Fibroblast of lung (primary cell): Measurements from ENCODE around the gene UAP1L1. TPM values are rescaled to one million over a fixed set of nuclear protein-coding genes. Genes with fewer than 3 reads are reported as not detected.

Source experiments
- DNase-seq, 2 donors: peaks; one replicate each; pipeline versions ENCODE4 v3.0.0 to v3.0.0-alpha.2; 2010; ENCODE audit warnings: low read depth in 2 of 2
- H2AFZ ChIP-seq: 2 replicates; pipeline ENCODE4 v1.5.1; 2012; ENCODE audit warnings: low read length, control low read depth, inconsistent platforms
- H3K27ac ChIP-seq: 2 replicates; pipeline ENCODE4 v1.5.1; 2011; ENCODE audit warnings: low read length, control low read depth; ENCODE audit not compliant: insufficient read depth
- H3K27me3 ChIP-seq: 2 replicates; pipeline ENCODE4 v1.5.1; 2011; ENCODE audit warnings: mild to moderate bottlenecking, low read length; ENCODE audit not compliant: control insufficient read depth, insufficient read depth
- H3K36me3 ChIP-seq: 2 replicates; pipeline ENCODE4 v1.5.1; 2011; ENCODE audit warnings: low read length; ENCODE audit not compliant: control insufficient read depth, insufficient read depth
- H3K4me1 ChIP-seq: 2 replicates; pipeline ENCODE4 v1.5.1; 2011; ENCODE audit warnings: low read length; ENCODE audit not compliant: control insufficient read depth, insufficient read depth; ENCODE audit errors: extremely low read depth
- H3K4me2 ChIP-seq: 2 replicates; pipeline ENCODE4 v1.5.1; 2011; ENCODE audit warnings: low read length, control low read depth; ENCODE audit not compliant: insufficient read depth; ENCODE audit errors: extremely low read depth
- H3K4me3 ChIP-seq, 4 experiments: fragments of 200-600 bp in 1 of 4; sonication (generic) in 1 of 4; replicated peaks in 1 of 4; 2 replicates each; pipeline ENCODE4 v1.5.1; 2011 to 2016; ENCODE audit warnings: low read length in 4 of 4, low read depth in 3 of 4, mild to moderate bottlenecking in 3 of 4, control low read depth in 2 of 4, inconsistent platforms in 1 of 4, mixed read lengths in 1 of 4; ENCODE audit not compliant: insufficient read depth in 1 of 4; ENCODE audit errors: control extremely low read depth in 1 of 4
- H3K79me2 ChIP-seq: 2 replicates; pipeline ENCODE4 v1.5.1; 2012; ENCODE audit warnings: mild to moderate bottlenecking, low read length, inconsistent platforms; ENCODE audit not compliant: control insufficient read depth, insufficient read depth
- H3K9ac ChIP-seq: 2 replicates; pipeline ENCODE4 v1.5.1; 2011; ENCODE audit warnings: mild to moderate bottlenecking, low read length, control low read depth; ENCODE audit not compliant: insufficient read depth
- H3K9me3 ChIP-seq: 2 replicates; pipeline ENCODE4 v1.5.1; 2012; ENCODE audit warnings: low read depth, low read length; ENCODE audit not compliant: control insufficient read depth, insufficient read depth
- H4K20me1 ChIP-seq: 2 replicates; pipeline ENCODE4 v1.5.1; 2011; ENCODE audit warnings: low read length; ENCODE audit not compliant: control insufficient read depth, insufficient read depth; ENCODE audit errors: extremely low read depth
- EZH2 ChIP-seq: IDR thresholded peaks from 2 replicates; pipeline ENCODE4 v1.5.1; 2012; ENCODE audit warnings: low read length, control low read depth, mild to moderate bottlenecking; ENCODE audit errors: missing control alignments
- polyA plus RNA-seq, 2 donors: library from polyadenylated mRNA; depleted of rRNA in 1 of 2; stranded (reverse) in 1 of 2; unstranded in 1 of 2; fragments of >200 nt; gene quantifications; 2 replicates each; pipeline ENCODE4 v1.2.1, GENCODE V29; 2011 to 2012; ENCODE audit warnings: missing spikeins in 1 of 2
- total RNA-seq: library from RNA; depleted of rRNA; stranded (reverse); fragments of >200 nt; gene quantifications from 2 replicates; pipeline ENCODE4 v1.2.1, GENCODE V29; 2014
- TF ChIP-seq, protein P1 (sequence below), 2 donors: IDR thresholded peaks in 1 of 2; conservative IDR thresholded peaks in 1 of 2; 1 replicate in 1 of 2; 2 replicates in 1 of 2; pipeline ENCODE4 v1.5.1; 2011 to 2012; ENCODE audit warnings: low read length in 2 of 2, control low read depth in 1 of 2, inconsistent platforms in 1 of 2, low read depth in 1 of 2, mild to moderate bottlenecking in 1 of 2

UAP1L1 gene
- total and polyA plus RNA-seq, 2 donors (not counting 1 experiment from before 2014, with no cell fraction given) = 16.4 to 21.1 TPM

DNA sequence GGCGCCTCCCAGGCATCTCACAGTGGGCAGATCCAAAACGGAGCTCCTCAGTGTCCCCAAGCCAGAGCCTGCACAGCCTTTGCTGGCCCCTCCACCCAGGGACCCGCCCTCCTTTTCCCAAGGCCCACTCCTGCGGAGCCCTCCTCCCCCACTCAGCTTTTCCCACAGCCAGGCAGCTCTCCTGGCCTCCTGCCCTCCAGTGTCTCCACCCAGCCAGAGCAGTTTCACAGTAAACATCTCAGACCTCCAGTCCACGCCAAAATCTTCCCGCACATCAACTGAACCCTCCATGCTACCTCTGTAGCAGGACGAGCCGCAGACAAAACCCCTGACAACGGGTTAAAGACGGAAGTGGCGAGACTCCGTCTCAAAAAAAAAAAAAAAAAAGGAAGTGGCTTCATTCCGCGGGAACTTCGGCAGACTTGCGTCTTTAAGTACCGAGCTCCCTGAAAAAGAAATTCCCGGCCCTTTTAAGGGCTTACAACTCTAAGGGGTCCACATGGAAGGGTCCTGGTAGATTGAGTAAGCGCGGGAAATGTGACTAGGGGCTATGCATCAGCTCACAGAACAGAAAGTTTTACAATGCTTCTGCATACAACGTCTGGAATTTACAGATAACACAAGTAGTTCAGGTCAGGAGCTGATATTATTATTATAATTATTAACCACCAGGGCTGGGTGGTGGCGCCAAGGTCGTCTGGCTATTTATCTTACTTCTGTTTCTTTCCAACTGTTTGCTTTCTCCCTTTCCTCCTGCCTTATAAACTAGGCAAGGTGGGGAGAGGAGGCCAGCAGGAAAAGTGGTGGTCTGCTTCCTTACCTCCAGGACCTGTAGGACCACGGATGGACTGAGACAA, 50.2 kb downstream of the UAP1L1 start:
- H3K27ac ChIP-seq = no peak overlapping the region
- H3K9ac ChIP-seq = no peak overlapping the region
- no peaks in the 10 kb centered on the region for H3K36me3 ChIP-seq
- H3K79me2 ChIP-seq = peaks cover 17% of the 10 kb centered on the region
- H3K27me3 ChIP-seq = no peaks in the 10 kb centered on the region
- no peaks in the 10 kb centered on the region for H3K9me3 ChIP-seq
- H3K4me2 ChIP-seq = peak overlapping the region; percentile 96
- TF ChIP-seq, protein P1, sequence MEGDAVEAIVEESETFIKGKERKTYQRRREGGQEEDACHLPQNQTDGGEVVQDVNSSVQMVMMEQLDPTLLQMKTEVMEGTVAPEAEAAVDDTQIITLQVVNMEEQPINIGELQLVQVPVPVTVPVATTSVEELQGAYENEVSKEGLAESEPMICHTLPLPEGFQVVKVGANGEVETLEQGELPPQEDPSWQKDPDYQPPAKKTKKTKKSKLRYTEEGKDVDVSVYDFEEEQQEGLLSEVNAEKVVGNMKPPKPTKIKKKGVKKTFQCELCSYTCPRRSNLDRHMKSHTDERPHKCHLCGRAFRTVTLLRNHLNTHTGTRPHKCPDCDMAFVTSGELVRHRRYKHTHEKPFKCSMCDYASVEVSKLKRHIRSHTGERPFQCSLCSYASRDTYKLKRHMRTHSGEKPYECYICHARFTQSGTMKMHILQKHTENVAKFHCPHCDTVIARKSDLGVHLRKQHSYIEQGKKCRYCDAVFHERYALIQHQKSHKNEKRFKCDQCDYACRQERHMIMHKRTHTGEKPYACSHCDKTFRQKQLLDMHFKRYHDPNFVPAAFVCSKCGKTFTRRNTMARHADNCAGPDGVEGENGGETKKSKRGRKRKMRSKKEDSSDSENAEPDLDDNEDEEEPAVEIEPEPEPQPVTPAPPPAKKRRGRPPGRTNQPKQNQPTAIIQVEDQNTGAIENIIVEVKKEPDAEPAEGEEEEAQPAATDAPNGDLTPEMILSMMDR (conservative IDR thresholded peaks at IDR 0.05 in 1 of 2, IDR thresholded peaks at IDR 0.05 in 1 of 2; ENCODE audit: low read depth in 1 of 2, low read length in 2 of 2) = no peak
- TF ChIP-seq EZH2 = no peak
- no peak for DNase-seq
- H2AFZ ChIP-seq = no peak overlapping the region
- no peaks in the 10 kb centered on the region for H4K20me1 ChIP-seq
- H3K4me3 ChIP-seq = peak overlapping the region in 2 of 4 experiments; percentile 21 to 48
- H3K4me1 ChIP-seq = peaks cover 3% of the 10 kb centered on the region

GRCh38 chr9:137128158-137128861, 51.0 kb downstream of the UAP1L1 start:
- Histone ChIP-seq H4K20me1 (no peaks in the 10 kb centered on the region), H3K9ac (no peak overlapping the region), H3K27ac (no peak overlapping the region), H3K4me2 (peak overlapping the region; percentile 96), H2AFZ (no peak overlapping the region), H3K36me3 (no peaks in the 10 kb centered on the region), H3K27me3 (no peaks in the 10 kb centered on the region), H3K79me2 (peaks cover 17% of the 10 kb centered on the region), H3K4me1 (peaks cover 3% of the 10 kb centered on the region), H3K9me3 (no peaks in the 10 kb centered on the region), H3K4me3 (peak overlapping the region; percentile 71 to 88 (median 82))
- TF ChIP-seq, protein P1 (conservative IDR thresholded peaks at IDR 0.05 in 1 of 2, IDR thresholded peaks at IDR 0.05 in 1 of 2; ENCODE audit: low read depth in 1 of 2, low read length in 2 of 2) = no peak
- TF ChIP-seq EZH2 = no peak
- no peak for DNase-seq

- Histone ChIP-seq H3K9me3 (no peaks in the 10 kb centered on the region), H3K79me2 (peaks cover 17% of the 10 kb centered on the region), H3K4me2 (peak overlapping the region; percentile 96), H4K20me1 (no peaks in the 10 kb centered on the region), H3K9ac (peak overlapping the region; percentile 64), H3K4me3 (peak overlapping the region; percentile 71 to 88 (median 82)), H2AFZ (no peak overlapping the region), H3K27ac (peak overlapping the region; percentile 74), H3K4me1 (peaks cover 3% of the 10 kb centered on the region), H3K27me3 (no peaks in the 10 kb centered on the region), H3K36me3 (no peaks in the 10 kb centered on the region)
- peak; percentile 31 to 32 for DNase-seq
- no peak for TF ChIP-seq EZH2
- TF ChIP-seq, protein P1 (conservative IDR thresholded peaks at IDR 0.05 in 1 of 2, IDR thresholded peaks at IDR 0.05 in 1 of 2; ENCODE audit: low read depth in 1 of 2, low read length in 2 of 2) = no peak
Measured at GRCh38 chr9:137128862-137129455, 51.6 kb downstream of the UAP1L1 start.
